Panc1 (cell line): Measurements from ENCODE around the gene CTRB2.

ENCODE experiments used
- POLR2AphosphoS5 ChIP-seq: IDR thresholded peaks from 2 replicates; pipeline ENCODE4 v1.6.1; 2012; ENCODE audit warnings: mild to moderate bottlenecking, low read depth, low read length, moderate library complexity
- TF ChIP-seq, protein P1 (sequence below): fragments of 450-650 bp; IDR thresholded peaks from 2 replicates; pipeline ENCODE4 v1.5.1; 2017; ENCODE audit warnings: mild to moderate bottlenecking
- TF ChIP-seq, protein P2 (sequence below), 2 experiments: IDR thresholded peaks; 2 replicates each; pipeline ENCODE4 v1.6.1; 2011 to 2012; ENCODE audit warnings: low read depth in 2 of 2, control low read depth in 1 of 2, low read length in 1 of 2, mild to moderate bottlenecking in 1 of 2, moderate library complexity in 1 of 2; ENCODE audit not compliant: insufficient read depth in 1 of 2

DNA sequence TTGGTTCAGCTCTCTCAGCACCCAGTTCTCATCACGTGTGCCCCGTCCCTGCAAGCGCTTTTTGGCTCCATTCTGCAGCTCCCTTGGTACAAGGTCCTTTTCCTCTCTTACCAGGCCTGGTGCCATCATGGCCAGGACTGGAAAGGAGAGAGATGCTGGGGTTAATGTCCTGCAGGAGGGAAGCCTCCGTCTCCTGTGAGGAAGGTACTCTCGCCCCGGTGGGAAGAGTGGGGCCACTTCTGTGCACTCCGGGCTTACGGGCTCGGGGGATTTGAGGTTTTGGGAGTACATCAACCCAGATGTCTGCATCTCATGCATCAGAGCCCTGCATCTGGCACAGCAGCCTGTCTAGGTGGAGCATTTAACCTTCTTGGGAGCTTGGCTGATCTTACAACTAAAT lies 10.1 kb downstream of the CTRB2 start:
- TF ChIP-seq, protein P1, sequence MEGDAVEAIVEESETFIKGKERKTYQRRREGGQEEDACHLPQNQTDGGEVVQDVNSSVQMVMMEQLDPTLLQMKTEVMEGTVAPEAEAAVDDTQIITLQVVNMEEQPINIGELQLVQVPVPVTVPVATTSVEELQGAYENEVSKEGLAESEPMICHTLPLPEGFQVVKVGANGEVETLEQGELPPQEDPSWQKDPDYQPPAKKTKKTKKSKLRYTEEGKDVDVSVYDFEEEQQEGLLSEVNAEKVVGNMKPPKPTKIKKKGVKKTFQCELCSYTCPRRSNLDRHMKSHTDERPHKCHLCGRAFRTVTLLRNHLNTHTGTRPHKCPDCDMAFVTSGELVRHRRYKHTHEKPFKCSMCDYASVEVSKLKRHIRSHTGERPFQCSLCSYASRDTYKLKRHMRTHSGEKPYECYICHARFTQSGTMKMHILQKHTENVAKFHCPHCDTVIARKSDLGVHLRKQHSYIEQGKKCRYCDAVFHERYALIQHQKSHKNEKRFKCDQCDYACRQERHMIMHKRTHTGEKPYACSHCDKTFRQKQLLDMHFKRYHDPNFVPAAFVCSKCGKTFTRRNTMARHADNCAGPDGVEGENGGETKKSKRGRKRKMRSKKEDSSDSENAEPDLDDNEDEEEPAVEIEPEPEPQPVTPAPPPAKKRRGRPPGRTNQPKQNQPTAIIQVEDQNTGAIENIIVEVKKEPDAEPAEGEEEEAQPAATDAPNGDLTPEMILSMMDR = no peak
- TF ChIP-seq, protein P2, sequence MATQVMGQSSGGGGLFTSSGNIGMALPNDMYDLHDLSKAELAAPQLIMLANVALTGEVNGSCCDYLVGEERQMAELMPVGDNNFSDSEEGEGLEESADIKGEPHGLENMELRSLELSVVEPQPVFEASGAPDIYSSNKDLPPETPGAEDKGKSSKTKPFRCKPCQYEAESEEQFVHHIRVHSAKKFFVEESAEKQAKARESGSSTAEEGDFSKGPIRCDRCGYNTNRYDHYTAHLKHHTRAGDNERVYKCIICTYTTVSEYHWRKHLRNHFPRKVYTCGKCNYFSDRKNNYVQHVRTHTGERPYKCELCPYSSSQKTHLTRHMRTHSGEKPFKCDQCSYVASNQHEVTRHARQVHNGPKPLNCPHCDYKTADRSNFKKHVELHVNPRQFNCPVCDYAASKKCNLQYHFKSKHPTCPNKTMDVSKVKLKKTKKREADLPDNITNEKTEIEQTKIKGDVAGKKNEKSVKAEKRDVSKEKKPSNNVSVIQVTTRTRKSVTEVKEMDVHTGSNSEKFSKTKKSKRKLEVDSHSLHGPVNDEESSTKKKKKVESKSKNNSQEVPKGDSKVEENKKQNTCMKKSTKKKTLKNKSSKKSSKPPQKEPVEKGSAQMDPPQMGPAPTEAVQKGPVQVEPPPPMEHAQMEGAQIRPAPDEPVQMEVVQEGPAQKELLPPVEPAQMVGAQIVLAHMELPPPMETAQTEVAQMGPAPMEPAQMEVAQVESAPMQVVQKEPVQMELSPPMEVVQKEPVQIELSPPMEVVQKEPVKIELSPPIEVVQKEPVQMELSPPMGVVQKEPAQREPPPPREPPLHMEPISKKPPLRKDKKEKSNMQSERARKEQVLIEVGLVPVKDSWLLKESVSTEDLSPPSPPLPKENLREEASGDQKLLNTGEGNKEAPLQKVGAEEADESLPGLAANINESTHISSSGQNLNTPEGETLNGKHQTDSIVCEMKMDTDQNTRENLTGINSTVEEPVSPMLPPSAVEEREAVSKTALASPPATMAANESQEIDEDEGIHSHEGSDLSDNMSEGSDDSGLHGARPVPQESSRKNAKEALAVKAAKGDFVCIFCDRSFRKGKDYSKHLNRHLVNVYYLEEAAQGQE (IDR thresholded peaks at IDR 0.05; ENCODE audit: insufficient read depth in 1 of 2, low read depth in 2 of 2, low read length in 1 of 2) = no peak
- no peak for TF ChIP-seq POLR2AphosphoS5
